CD4-positive, alpha-beta T cell (primary cell): ENCODE measurements around the gene KCNQ1. TPM values are rescaled to one million over a fixed set of nuclear protein-coding genes. Genes with fewer than 3 reads are reported as not detected.

ENCODE experiments used
- ATAC-seq: fragments of 200-7000 bp; cut with Tn5 transposase; one replicate; pipeline ENCODE4 v1.10.0; 2022; ENCODE audit warnings: mild to moderate bottlenecking; ENCODE audit not compliant: poor library complexity
- CTCF ChIA-PET: fragments of 350-600 bp; sonication (Branson Sonifier 250); formaldehyde crosslinking; loops from one replicate; lab custom pipeline; 2021; ENCODE audit warnings: antibody characterized with exemption, inconsistent platforms; lab: Charles Lee
- POLR2A ChIA-PET: fragments of 350-600 bp; sonication (Branson Sonifier 250); formaldehyde crosslinking; loops from one replicate; lab custom pipeline; 2021; ENCODE audit warnings: antibody characterized with exemption, inconsistent platforms; lab: Charles Lee
- DNase-seq, 14 experiments: peaks; one replicate each; pipeline ENCODE4 v3.0.0-alpha.2; 2013 to 2020; ENCODE audit warnings: mixed read lengths in 2 of 14
- H3K27ac ChIP-seq, 2 donors: one replicate each; pipeline versions ENCODE4 v1.5.1 to v1.7.0; 2013; ENCODE audit warnings: low read length in 2 of 2, low read depth in 1 of 2, mild to moderate bottlenecking in 1 of 2
- H3K27me3 ChIP-seq, 2 experiments: 1 replicate in 1 of 2; 2 replicates in 1 of 2; pipeline versions ENCODE4 v1.6.1 to v1.7.0; 2013; ENCODE audit warnings: low read length in 2 of 2, control low read depth in 1 of 2, mild to moderate bottlenecking in 1 of 2, moderate library complexity in 1 of 2; ENCODE audit not compliant: insufficient read depth in 2 of 2, control insufficient read depth in 1 of 2
- H3K36me3 ChIP-seq: one replicate; pipeline ENCODE4 v1.6.1; 2013; ENCODE audit warnings: low read length, control low read depth; ENCODE audit not compliant: insufficient read depth
- H3K4me1 ChIP-seq: one replicate; pipeline ENCODE4 v1.6.1; 2013; ENCODE audit warnings: low read length, control low read depth; ENCODE audit not compliant: insufficient read depth
- H3K4me3 ChIP-seq: one replicate; pipeline ENCODE4 v1.5.1; 2013; ENCODE audit warnings: mild to moderate bottlenecking, low read length, moderate library complexity
- H3K9me3 ChIP-seq, 2 experiments: 1 replicate in 1 of 2; 2 replicates in 1 of 2; pipeline versions ENCODE4 v1.6.1 to v1.7.0; 2013; ENCODE audit warnings: low read length in 2 of 2, mild to moderate bottlenecking in 2 of 2, control low read depth in 1 of 2, moderate library complexity in 1 of 2; ENCODE audit not compliant: control insufficient read depth in 1 of 2, insufficient read depth in 1 of 2
- H3K27ac Mint-ChIP-seq: one replicate; pipeline ENCODE4 v1.8.0; 2020; ENCODE audit warnings: mixed read lengths
- H3K27me3 Mint-ChIP-seq: one replicate; pipeline ENCODE4 v1.8.0; 2021; ENCODE audit warnings: mixed read lengths
- H3K36me3 Mint-ChIP-seq: one replicate; pipeline ENCODE4 v1.8.0; 2021; ENCODE audit warnings: low read depth, mixed read lengths
- H3K4me1 Mint-ChIP-seq: one replicate; pipeline ENCODE4 v1.8.0; 2021; ENCODE audit warnings: low read depth, mixed read lengths
- H3K4me3 Mint-ChIP-seq: one replicate; pipeline ENCODE4 v1.8.0; 2020; ENCODE audit warnings: mild to moderate bottlenecking, mixed read lengths
- H3K9me3 Mint-ChIP-seq: one replicate; pipeline ENCODE4 v1.8.0; 2020; ENCODE audit warnings: mixed read lengths
- intact Hi-C, 2 experiments: fragments of 100-400 bp; cut with DNase I in 1 of 2; cut with micrococcal nuclease in 1 of 2; formaldehyde crosslinking; loops; one replicate each; pipeline versions ENCODE4 v1.15.1 to v1.9.0; 2023 to 2025; cut with DNase I, micrococcal nuclease
- total RNA-seq, 174 experiments: library from RNA in 2 of 174; stranded (reverse) in 2 of 174; gene quantifications; one replicate each; pipeline ENCODE4 v1.2.3 and lab custom pipeline; 2021 to 2026
- TF ChIP-seq, protein P1 (sequence below): fragments of 200-600 bp; IDR thresholded peaks from one replicate; pipeline ENCODE4 v1.8.0; 2022; ENCODE audit warnings: antibody characterized with exemption, mild to moderate bottlenecking

KCNQ1 gene
- total RNA-seq, 2 experiments from 2014 or later = 31.3 to 33.1 TPM

DNA sequence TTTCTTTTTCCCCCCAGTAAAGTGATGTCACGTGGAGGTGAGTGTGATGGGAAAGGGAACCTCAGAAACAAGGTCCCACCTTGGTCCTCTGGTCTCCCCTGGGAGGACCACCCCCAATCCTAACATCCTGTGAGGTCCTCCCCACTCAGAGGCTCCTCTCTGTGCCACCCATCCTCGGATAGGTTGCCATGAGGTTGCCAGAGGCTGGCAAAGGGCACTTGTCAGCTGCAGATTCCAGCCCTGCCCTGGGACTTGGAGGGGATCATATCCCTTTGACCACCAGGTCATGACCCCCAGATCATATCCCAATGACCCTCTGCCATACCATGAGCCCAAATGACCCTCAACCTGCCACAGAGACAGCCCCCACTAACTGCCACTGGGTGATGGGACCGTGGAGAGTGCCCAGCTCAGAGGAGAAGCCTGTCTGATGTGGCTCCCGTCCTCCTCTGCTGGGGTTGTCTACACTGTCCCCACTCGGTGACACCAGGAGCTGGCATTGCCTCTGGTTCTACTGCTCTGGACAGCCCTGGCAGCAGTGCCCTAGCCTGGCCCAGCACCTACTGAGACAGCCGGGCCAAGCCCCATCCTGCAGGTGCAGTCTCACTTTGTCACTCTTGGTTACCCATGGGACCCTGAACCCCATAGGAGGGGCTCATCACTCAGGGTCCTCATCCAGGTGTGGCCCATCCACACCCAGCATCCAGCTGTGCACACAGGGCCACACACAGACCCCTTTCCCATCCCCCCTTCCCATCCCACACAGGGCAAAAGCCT, 345.2 kb downstream of the KCNQ1 start:
- ATAC-seq = no peak
- intact Hi-C loops = no loop called here
- peaks cover 5% of the 10 kb centered on the region for H3K36me3 ChIP-seq
- no peak overlapping the region for H3K27ac Mint-ChIP-seq
- peak overlapping the region; percentile 66 for H3K4me3 Mint-ChIP-seq
- H3K27me3 ChIP-seq = no peaks in the 10 kb centered on the region
- H3K27me3 Mint-ChIP-seq = no peaks in the 10 kb centered on the region
- CTCF ChIA-PET = no interaction called here
- H3K9me3 Mint-ChIP-seq = no peaks in the 10 kb centered on the region
- TF ChIP-seq, protein P1, sequence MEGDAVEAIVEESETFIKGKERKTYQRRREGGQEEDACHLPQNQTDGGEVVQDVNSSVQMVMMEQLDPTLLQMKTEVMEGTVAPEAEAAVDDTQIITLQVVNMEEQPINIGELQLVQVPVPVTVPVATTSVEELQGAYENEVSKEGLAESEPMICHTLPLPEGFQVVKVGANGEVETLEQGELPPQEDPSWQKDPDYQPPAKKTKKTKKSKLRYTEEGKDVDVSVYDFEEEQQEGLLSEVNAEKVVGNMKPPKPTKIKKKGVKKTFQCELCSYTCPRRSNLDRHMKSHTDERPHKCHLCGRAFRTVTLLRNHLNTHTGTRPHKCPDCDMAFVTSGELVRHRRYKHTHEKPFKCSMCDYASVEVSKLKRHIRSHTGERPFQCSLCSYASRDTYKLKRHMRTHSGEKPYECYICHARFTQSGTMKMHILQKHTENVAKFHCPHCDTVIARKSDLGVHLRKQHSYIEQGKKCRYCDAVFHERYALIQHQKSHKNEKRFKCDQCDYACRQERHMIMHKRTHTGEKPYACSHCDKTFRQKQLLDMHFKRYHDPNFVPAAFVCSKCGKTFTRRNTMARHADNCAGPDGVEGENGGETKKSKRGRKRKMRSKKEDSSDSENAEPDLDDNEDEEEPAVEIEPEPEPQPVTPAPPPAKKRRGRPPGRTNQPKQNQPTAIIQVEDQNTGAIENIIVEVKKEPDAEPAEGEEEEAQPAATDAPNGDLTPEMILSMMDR = no peak
- POLR2A ChIA-PET = no interaction called here
- H3K9me3 ChIP-seq = no peaks in the 10 kb centered on the region
- H3K4me1 Mint-ChIP-seq = peaks cover 5% of the 10 kb centered on the region
- peak in 4 of 14 experiments; percentile 0 to 22 (median 2) for DNase-seq
- H3K4me1 ChIP-seq = peaks cover 13% of the 10 kb centered on the region
- H3K36me3 Mint-ChIP-seq = no peaks in the 10 kb centered on the region
- no peak overlapping the region for H3K4me3 ChIP-seq
- no peak overlapping the region for H3K27ac ChIP-seq

DNA sequence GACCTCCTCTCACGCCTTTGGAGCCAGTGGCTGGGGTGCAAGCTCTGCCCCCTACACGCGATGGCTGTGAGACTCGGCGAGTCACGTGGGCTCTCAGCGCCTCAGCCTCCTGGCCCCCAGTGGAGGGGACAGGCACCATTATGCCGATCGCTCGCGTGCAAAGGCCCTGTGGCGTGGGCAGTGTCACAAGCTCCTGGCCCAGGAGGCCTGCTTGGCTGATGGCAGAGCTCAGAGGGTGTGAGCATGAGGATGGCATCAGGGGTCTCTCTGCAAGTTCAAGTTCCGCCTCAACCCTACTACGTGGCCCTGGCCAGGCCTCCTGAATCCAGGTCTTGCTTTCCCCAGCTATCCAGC, 345.7 kb downstream of the KCNQ1 start:
- intact Hi-C loops = no loop called here
- peaks cover 5% of the 10 kb centered on the region for H3K4me1 Mint-ChIP-seq
- H3K4me3 ChIP-seq = no peak overlapping the region
- no peaks in the 10 kb centered on the region for H3K9me3 Mint-ChIP-seq
- peaks cover 5% of the 10 kb centered on the region for H3K36me3 ChIP-seq
- no peaks in the 10 kb centered on the region for H3K27me3 Mint-ChIP-seq
- CTCF ChIA-PET = no interaction called here
- no peaks in the 10 kb centered on the region for H3K36me3 Mint-ChIP-seq
- TF ChIP-seq, protein P1 = no peak
- no peak overlapping the region for H3K27ac ChIP-seq
- POLR2A ChIA-PET = no interaction called here
- no peaks in the 10 kb centered on the region for H3K9me3 ChIP-seq
- ATAC-seq (no peak), DNase-seq (peak in 3 of 14 experiments; percentile 2 to 31 (median 3))
- H3K27ac Mint-ChIP-seq = no peak overlapping the region
- peak overlapping the region; percentile 3 for H3K4me3 Mint-ChIP-seq
- no peaks in the 10 kb centered on the region for H3K27me3 ChIP-seq
- H3K4me1 ChIP-seq = peaks cover 13% of the 10 kb centered on the region

DNA sequence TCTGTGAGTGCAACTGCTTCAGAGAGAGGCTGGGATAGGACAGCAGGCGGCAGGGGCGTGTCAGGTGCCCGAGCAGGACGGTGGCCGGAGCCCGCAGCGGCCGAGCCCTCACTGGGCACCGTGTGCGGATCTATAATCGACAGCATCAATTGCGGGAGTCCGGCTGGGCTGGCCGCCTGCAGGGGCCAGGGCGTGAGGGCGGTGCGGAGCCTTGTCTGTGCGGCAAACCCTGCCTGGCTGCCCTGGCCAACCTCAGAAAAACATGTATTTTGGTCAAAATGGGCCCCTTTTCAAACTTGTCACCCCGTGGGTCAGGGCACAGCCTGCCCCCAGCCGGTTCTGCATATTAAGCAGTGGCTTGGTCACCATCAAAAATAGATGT, 346.3 kb downstream of the KCNQ1 start:
- Mint-ChIP-seq H3K9me3 (no peaks in the 10 kb centered on the region), H3K36me3 (no peaks in the 10 kb centered on the region), H3K4me3 (peak overlapping the region; percentile 3), H3K4me1 (peaks cover 5% of the 10 kb centered on the region), H3K27me3 (no peaks in the 10 kb centered on the region), H3K27ac (no peak overlapping the region)
- Histone ChIP-seq H3K9me3 (no peaks in the 10 kb centered on the region), H3K27me3 (no peaks in the 10 kb centered on the region), H3K27ac (no peak overlapping the region), H3K36me3 (peaks cover 5% of the 10 kb centered on the region), H3K4me3 (peak overlapping the region; percentile 51), H3K4me1 (peaks cover 13% of the 10 kb centered on the region)
- TF ChIP-seq, protein P1 = no peak
- POLR2A ChIA-PET = no interaction called here
- ATAC-seq (no peak), DNase-seq (peak in 2 of 14 experiments; percentile 1 to 30)
- intact Hi-C loops = no loop called here
- CTCF ChIA-PET = no interaction called here
